NCI-H748 (cell line): ENCODE data around the gene TEX52.

ENCODE experiments used
- DNase-seq: peaks from one replicate; lab custom pipeline; 2025; ENCODE audit not compliant: unreplicated experiment; lab: John Stamatoyannopoulos, UW

Gene TEX52

DNA sequence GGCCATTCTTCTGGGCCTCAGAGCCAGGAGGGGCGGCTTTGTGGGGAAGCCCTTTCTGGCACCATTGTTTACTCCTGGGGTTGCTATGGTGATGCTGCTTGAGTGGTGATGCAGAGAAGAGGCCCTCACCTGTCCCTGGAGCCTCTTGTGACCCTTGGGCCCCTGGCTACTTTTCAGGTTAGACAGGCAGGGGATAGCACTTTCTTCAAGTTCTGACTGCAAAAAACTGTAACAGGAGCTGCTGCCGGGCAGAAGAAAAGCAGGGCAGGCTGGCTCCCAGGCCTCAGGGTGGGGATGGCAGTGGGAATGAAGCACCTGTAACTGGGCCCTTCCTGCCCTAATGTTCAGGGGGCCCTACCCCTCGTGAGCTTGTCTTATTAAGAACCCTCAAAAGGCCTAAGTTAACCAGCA, at the start of gene TEX52:
TSS of gene TEX52 (minus strand) at position 19 of the 411 bp plus-strand sequence. CDS start at position 6, 13 bp downstream.
- DNase-seq, result peak; percentile 53

DNA sequence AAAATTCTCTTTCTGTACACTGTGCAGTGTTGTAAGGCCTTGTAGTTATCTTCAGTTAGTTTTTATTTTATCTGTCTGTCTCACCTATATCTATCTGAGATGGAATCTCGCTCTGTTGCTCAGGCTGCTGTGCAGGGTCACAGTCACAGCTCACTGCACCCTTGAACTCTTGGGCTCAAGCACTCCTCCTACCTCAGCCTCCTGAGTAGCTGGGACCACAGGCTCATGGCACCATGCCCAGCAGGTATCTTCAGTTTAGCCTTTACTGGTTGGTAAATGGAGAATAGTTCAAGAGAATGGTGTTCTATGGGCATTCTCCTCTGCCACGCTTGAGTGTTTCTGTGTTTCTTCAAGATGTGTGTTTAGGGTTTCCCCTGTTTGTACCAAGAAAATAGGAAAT, 47.4 kb upstream of the TEX52 start:
- DNase-seq, result no peak

GRCh38 chr12:2902272-2902880, 45.5 kb upstream of the TEX52 start:
- no peak for DNase-seq

DNA sequence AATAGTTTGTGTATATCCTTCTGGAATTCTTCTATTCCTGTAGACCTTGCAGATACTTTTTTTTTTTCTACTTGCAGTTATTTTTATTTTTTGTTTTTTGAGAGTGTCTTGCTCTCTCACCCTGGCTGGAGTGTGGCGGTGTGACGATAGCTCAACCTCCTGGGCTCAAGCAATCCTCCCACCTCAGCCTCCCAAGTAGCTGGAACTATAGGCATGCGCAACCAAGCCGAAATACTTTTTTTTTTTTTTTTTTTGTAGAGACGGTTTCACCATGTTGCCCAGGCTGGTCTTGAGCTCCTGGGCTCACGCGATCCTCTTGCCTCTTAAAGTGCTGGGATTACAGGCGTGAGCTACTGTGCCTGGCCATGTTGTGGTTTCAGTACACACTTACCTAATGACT, 43.8 kb upstream of the TEX52 start:
- no peak for DNase-seq

DNA sequence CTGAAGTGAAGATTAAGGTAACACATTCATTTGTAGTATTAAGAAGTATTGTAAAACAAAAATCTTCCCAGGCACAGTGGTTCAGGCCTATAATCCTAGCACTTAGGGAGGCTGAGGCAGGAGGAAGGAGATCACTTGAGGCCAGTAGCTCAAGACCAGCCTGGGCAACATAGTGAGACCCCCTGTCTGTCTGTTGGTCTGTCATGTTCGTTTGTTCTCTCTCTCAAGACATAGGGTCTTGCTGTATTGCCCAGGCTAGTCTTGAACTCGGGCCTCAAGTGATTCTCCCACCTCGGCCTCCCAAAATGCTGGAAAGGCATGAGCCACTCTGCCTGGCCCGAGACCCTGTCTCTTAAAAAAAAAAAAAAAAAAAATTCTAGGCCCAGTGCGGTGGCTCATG, 40.6 kb upstream of the TEX52 start:
- no peak for DNase-seq

DNA sequence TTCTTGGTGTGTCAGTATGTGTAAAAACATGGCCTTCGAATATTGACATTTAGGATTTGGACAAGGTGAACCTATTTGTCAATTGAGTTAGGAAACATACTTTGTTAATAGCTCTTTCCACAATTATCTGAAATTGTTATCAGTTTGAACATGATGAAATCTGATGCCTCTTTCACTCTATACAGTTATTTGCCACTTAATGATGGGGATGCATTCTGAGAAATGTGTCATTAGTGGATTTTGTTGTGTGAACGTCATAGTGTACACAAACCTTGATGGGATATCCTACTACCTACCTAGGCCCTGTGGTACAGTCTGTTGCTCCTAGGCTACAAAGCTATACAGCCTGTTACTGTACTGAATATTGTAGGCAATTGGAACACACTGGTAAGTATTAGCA, 38.7 kb upstream of the TEX52 start:
- DNase-seq, result no peak

- DNase-seq, result no peak
Measured at GRCh38 chr12:2895051-2895451, 38.2 kb upstream of the TEX52 start.

DNA sequence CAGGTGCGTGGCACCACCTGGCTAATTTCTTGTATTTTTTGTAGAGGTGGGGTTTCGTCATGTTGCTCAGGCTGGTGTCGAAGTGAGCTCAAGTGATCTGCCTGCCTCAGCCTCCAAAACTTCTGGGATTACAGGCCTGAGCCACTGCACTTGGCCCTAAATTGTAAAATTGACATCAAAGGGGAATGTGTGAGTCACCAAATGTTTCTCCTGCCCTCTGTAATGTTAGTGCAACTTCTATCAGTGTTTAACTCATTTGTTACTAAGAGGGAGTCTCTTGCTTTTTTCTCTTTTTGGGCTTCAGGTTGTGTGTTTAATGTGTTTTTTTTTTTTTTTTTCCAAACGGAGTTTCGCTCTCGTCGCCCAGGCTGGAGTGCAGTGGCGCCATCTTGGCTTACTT, 36.2 kb upstream of the TEX52 start:
- DNase-seq, result no peak

- DNase-seq, result no peak
Measured at GRCh38 chr12:2892246-2892645, 35.4 kb upstream of the TEX52 start.

DNA sequence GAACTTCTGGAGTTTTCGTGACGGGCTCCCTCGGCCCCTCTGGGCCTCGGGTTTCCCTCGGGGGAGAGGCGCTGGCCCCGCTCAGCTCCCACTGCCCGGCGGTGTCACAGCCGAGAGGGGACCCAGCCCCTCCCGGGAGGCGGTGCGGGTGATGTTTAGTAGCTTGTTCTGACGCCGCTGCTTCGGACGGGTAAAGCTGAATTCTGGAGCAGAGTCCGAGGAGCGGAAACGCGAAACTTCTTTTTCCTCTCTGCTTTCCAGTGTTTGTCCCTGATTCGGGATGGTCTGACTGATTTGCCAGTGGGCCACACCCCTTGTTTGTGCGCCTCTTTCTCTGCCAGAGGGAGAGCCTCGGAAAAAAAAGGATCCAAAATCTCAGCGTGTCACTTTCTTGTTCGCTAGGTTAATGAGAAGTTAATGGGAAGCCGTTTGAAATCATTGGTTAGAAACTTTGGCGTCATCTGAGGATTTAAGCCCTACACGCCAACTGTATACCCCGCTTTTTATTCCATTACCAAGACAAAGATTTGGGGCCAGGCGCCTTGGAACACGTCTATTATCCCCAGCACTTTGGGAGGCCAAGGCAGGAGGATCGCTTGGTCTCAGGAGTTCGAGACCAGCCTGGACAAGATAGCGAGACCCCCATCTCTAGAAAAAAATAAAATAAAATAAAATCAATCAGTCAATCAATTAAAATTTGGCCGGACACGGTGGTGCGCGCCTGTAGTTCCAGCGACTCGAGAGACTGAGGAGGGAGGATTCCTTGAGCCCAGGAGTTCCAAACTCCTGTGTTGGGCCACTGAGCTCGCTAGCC, 34.6 kb upstream of the TEX52 start:
- DNase-seq, result peak; percentile 60

GRCh38 chr12:2890388-2891239, 33.8 kb upstream of the TEX52 start, which contains the start of gene TULP3:
TSS of gene TULP3 (plus strand) at chr12:2890891. CDS start at chr12:2890948, 57 bp downstream.
- DNase-seq, result peak; percentile 95

GRCh38 chr12:2890001-2890387, 33.2 kb upstream of the TEX52 start:
- no peak for DNase-seq

- DNase-seq, result no peak
Measured at GRCh38 chr12:2886768-2887450, 30.1 kb upstream of the TEX52 start.

DNA sequence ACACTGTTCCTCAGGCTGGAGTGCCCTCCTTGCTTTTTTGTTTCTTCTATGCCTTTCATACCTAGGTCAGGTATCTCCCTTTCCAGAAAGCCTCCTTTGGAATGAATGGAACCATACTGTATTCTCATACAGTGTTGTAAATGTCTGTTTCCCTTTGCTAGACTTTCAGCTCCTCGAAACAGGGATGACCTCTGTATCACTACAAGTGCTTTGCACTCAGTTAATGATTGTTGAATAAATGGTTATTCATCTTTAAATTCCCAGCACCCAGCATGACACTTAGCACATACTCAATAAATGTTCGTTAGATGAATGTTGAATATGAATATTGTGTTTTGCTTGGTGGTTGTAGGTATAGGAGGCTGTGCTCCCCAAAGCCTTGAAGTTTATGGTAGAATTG, 28.0 kb upstream of the TEX52 start:
- no peak for DNase-seq

DNA sequence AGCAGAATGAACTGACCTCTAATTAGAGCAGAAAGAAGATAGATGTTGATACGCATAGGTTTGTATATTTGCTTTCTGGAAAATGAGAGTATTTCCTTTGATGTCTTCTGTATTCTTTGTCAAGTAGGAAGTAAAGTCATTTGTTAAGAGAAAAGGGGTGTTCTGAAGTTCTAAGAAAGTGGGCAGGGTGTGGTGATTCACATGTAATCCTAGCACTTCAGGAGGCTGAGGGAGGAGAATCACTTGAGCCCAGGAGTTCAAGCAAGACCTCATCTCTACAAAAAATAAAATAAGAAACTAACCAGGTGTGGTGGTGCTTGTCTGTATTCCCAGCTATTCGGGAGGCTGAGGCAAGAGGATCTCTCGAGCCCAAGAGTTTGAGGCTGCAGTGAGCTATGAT, 23.0 kb upstream of the TEX52 start:
- DNase-seq, result no peak

DNA sequence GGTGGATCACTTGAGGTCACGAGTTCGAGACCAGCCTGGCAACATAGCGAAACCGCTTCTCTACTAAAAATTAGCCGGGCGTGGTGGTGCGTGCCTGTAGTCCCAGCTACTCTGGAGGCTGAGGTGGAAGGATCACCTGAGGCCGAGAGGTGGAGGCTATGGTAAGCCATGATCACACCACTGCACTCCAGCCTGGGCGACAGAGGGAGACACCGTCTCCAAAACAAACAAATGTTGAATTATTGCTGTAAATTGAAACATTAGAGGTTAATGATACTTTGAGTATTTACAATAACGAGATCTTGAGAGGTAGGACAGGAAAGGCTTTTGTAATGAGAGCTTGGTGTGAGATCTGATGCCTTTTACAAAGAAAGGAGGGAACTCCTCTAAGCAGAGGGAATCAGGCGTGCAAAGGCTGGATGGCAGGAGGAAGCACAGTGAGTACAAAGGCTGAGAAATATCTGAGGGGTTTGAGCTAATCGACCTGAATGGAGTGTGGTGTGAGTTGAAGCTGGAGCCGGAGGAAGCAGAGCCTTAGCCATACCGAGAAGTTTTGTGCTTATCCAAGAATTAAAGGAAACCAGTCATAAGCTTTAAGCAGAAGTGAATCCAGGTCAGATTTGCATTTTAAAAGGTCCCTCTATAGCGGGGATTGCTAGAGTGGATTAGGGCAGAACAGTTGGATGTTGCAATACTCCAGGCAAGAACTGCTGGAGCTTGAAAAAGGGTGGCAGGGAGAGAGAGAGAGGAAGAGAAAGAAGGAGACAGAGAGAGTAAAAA, 21.3 kb upstream of the TEX52 start:
- peak; percentile 81 for DNase-seq

GRCh38 chr12:2877047-2877952, 20.5 kb upstream of the TEX52 start, which contains the start of the genes FOXM1 and RHNO1:
TSS of gene FOXM1 (minus strand) at chr12:2877174. CDS start at chr12:2874478, 2,696 bp downstream.
TSS of gene RHNO1 (plus strand) at chr12:2877223. CDS start at chr12:2885367, 8,144 bp downstream.
- peak; percentile 91 for DNase-seq

- DNase-seq, result peak; percentile 56
Measured at GRCh38 chr12:2876431-2877046, 19.7 kb upstream of the TEX52 start.
